CD4-positive, alpha-beta T cell (primary cell): ENCODE data around the gene CAMSAP2. TPM values are rescaled to one million over a fixed set of nuclear protein-coding genes. Genes with fewer than 3 reads are reported as not detected.

ENCODE experiments used
- ATAC-seq: fragments of 200-7000 bp; cut with Tn5 transposase; one replicate; pipeline ENCODE4 v1.10.0; 2022; ENCODE audit warnings: mild to moderate bottlenecking; ENCODE audit not compliant: poor library complexity
- CTCF ChIA-PET: fragments of 350-600 bp; sonication (Branson Sonifier 250); formaldehyde crosslinking; loops from one replicate; lab custom pipeline; 2021; ENCODE audit warnings: antibody characterized with exemption, inconsistent platforms; lab: Charles Lee
- POLR2A ChIA-PET: fragments of 350-600 bp; sonication (Branson Sonifier 250); formaldehyde crosslinking; loops from one replicate; lab custom pipeline; 2021; ENCODE audit warnings: antibody characterized with exemption, inconsistent platforms; lab: Charles Lee
- DNase-seq, 14 experiments: peaks; one replicate each; pipeline ENCODE4 v3.0.0-alpha.2; 2013 to 2020; ENCODE audit warnings: mixed read lengths in 2 of 14
- H3K27ac ChIP-seq, 2 donors: one replicate each; pipeline versions ENCODE4 v1.5.1 to v1.7.0; 2013; ENCODE audit warnings: low read length in 2 of 2, low read depth in 1 of 2, mild to moderate bottlenecking in 1 of 2
- H3K27me3 ChIP-seq, 2 experiments: 1 replicate in 1 of 2; 2 replicates in 1 of 2; pipeline versions ENCODE4 v1.6.1 to v1.7.0; 2013; ENCODE audit warnings: low read length in 2 of 2, control low read depth in 1 of 2, mild to moderate bottlenecking in 1 of 2, moderate library complexity in 1 of 2; ENCODE audit not compliant: insufficient read depth in 2 of 2, control insufficient read depth in 1 of 2
- H3K36me3 ChIP-seq: one replicate; pipeline ENCODE4 v1.6.1; 2013; ENCODE audit warnings: low read length, control low read depth; ENCODE audit not compliant: insufficient read depth
- H3K4me1 ChIP-seq: one replicate; pipeline ENCODE4 v1.6.1; 2013; ENCODE audit warnings: low read length, control low read depth; ENCODE audit not compliant: insufficient read depth
- H3K4me3 ChIP-seq: one replicate; pipeline ENCODE4 v1.5.1; 2013; ENCODE audit warnings: mild to moderate bottlenecking, low read length, moderate library complexity
- H3K9me3 ChIP-seq, 2 experiments: 1 replicate in 1 of 2; 2 replicates in 1 of 2; pipeline versions ENCODE4 v1.6.1 to v1.7.0; 2013; ENCODE audit warnings: low read length in 2 of 2, mild to moderate bottlenecking in 2 of 2, control low read depth in 1 of 2, moderate library complexity in 1 of 2; ENCODE audit not compliant: control insufficient read depth in 1 of 2, insufficient read depth in 1 of 2
- H3K27ac Mint-ChIP-seq: one replicate; pipeline ENCODE4 v1.8.0; 2020; ENCODE audit warnings: mixed read lengths
- H3K27me3 Mint-ChIP-seq: one replicate; pipeline ENCODE4 v1.8.0; 2021; ENCODE audit warnings: mixed read lengths
- H3K36me3 Mint-ChIP-seq: one replicate; pipeline ENCODE4 v1.8.0; 2021; ENCODE audit warnings: low read depth, mixed read lengths
- H3K4me1 Mint-ChIP-seq: one replicate; pipeline ENCODE4 v1.8.0; 2021; ENCODE audit warnings: low read depth, mixed read lengths
- H3K4me3 Mint-ChIP-seq: one replicate; pipeline ENCODE4 v1.8.0; 2020; ENCODE audit warnings: mild to moderate bottlenecking, mixed read lengths
- H3K9me3 Mint-ChIP-seq: one replicate; pipeline ENCODE4 v1.8.0; 2020; ENCODE audit warnings: mixed read lengths
- CTCF ChIP-seq: fragments of 200-600 bp; IDR thresholded peaks from one replicate; pipeline ENCODE4 v1.8.0; 2022; ENCODE audit warnings: antibody characterized with exemption, mild to moderate bottlenecking
- intact Hi-C, 2 experiments: fragments of 100-400 bp; cut with DNase I in 1 of 2; cut with micrococcal nuclease in 1 of 2; formaldehyde crosslinking; loops; one replicate each; pipeline versions ENCODE4 v1.15.1 to v1.9.0; 2023 to 2025; cut with DNase I, micrococcal nuclease
- total RNA-seq, 174 experiments: library from RNA in 2 of 174; stranded (reverse) in 2 of 174; gene quantifications; one replicate each; pipeline ENCODE4 v1.2.3 and lab custom pipeline; 2021 to 2026

CAMSAP2 gene
- total RNA-seq, 2 experiments from 2014 or later: 4.4 to 5.7 TPM

- no peak overlapping the region for H3K27ac Mint-ChIP-seq
- intact Hi-C loops: no loop called here
- DNase-seq (no peak), ATAC-seq (no peak)
- H3K36me3 Mint-ChIP-seq: no peaks in the 10 kb centered on the region
- Histone ChIP-seq H3K9me3 (no peaks in the 10 kb centered on the region), H3K36me3 (no peaks in the 10 kb centered on the region), H3K4me1 (peaks cover 25% of the 10 kb centered on the region), H3K27ac (no peak overlapping the region), H3K27me3 (no peaks in the 10 kb centered on the region), H3K4me3 (no peak overlapping the region)
- no peaks in the 10 kb centered on the region for H3K9me3 Mint-ChIP-seq
- H3K4me1 Mint-ChIP-seq: peaks cover 10% of the 10 kb centered on the region
- CTCF ChIA-PET: no interaction called here
- TF ChIP-seq CTCF: no peak
- POLR2A ChIA-PET: interaction anchor here (0.6 to 0.8 kb wide), 2 partner anchors 29 to 117 kb away, joined by 3 read pairs; no protein-coding TSS in a partner anchor
- H3K27me3 Mint-ChIP-seq: no peaks in the 10 kb centered on the region
- no peak overlapping the region for H3K4me3 Mint-ChIP-seq
Measured at GRCh38 chr1:200904772-200905171, 166.1 kb downstream of the CAMSAP2 start.

- H3K27ac ChIP-seq: no peak overlapping the region
- H3K36me3 Mint-ChIP-seq: no peaks in the 10 kb centered on the region
- peaks cover 10% of the 10 kb centered on the region for H3K4me1 Mint-ChIP-seq
- DNase-seq (peak in 9 of 14 experiments; percentile 8 to 87 (median 34)), ATAC-seq (peak; percentile 92)
- no peaks in the 10 kb centered on the region for H3K9me3 Mint-ChIP-seq
- no peak overlapping the region for H3K4me3 ChIP-seq
- intact Hi-C loops: no loop called here
- CTCF ChIA-PET: interaction anchor here (0.6 kb wide), 1 partner anchor 21 kb away, joined by 3 read pairs; no protein-coding TSS in a partner anchor
- no peak overlapping the region for H3K4me3 Mint-ChIP-seq
- no peak for TF ChIP-seq CTCF
- peaks cover 25% of the 10 kb centered on the region for H3K4me1 ChIP-seq
- H3K27me3 Mint-ChIP-seq: no peaks in the 10 kb centered on the region
- H3K27ac Mint-ChIP-seq: peak overlapping the region; percentile 36
- H3K9me3 ChIP-seq: no peaks in the 10 kb centered on the region
- H3K27me3 ChIP-seq: no peaks in the 10 kb centered on the region
- no peaks in the 10 kb centered on the region for H3K36me3 ChIP-seq
- POLR2A ChIA-PET: interaction anchor here (0.8 kb wide), 1 partner anchor 30 kb away, joined by 3 read pairs; no protein-coding TSS in a partner anchor
Measured at GRCh38 chr1:200905411-200906052, 166.8 kb downstream of the CAMSAP2 start.

- H3K4me3 ChIP-seq: no peak overlapping the region
- no peaks in the 10 kb centered on the region for H3K27me3 Mint-ChIP-seq
- DNase-seq (no peak), ATAC-seq (no peak)
- H3K27ac Mint-ChIP-seq: no peak overlapping the region
- H3K9me3 ChIP-seq: no peaks in the 10 kb centered on the region
- H3K9me3 Mint-ChIP-seq: no peaks in the 10 kb centered on the region
- H3K36me3 ChIP-seq: no peaks in the 10 kb centered on the region
- no peak for TF ChIP-seq CTCF
- H3K27me3 ChIP-seq: no peaks in the 10 kb centered on the region
- H3K4me1 ChIP-seq: peaks cover 25% of the 10 kb centered on the region
- H3K4me1 Mint-ChIP-seq: peaks cover 10% of the 10 kb centered on the region
- no peak overlapping the region for H3K4me3 Mint-ChIP-seq
- intact Hi-C loops: no loop called here
- ChIA-PET POLR2A (no interaction called here), CTCF (no interaction called here)
- no peak overlapping the region for H3K27ac ChIP-seq
- H3K36me3 Mint-ChIP-seq: no peaks in the 10 kb centered on the region
Measured at GRCh38 chr1:200906491-200906890, 167.8 kb downstream of the CAMSAP2 start.
